H9 (cell line): ENCODE data around the gene MT4. TPM values are rescaled to one million over a fixed set of nuclear protein-coding genes. Genes with fewer than 3 reads are reported as not detected.

ENCODE experiments used
- DNase-seq: peaks from one replicate; pipeline ENCODE4 v3.0.0-alpha.2; 2017
- H2AFZ ChIP-seq: one replicate; pipeline ENCODE4 v1.6.1; 2013; ENCODE audit warnings: mild to moderate bottlenecking, low read length, control low read depth, moderate library complexity
- H2AK5ac ChIP-seq: 2 replicates; pipeline ENCODE4 v1.6.1; 2013; ENCODE audit warnings: low read length, control low read depth, mixed read lengths; ENCODE audit not compliant: insufficient read length
- H2BK120ac ChIP-seq: one replicate; pipeline ENCODE4 v1.6.1; 2013; ENCODE audit warnings: low read depth, mild to moderate bottlenecking, low read length, control low read depth, inconsistent platforms; ENCODE audit not compliant: poor library complexity, severe bottlenecking
- H2BK12ac ChIP-seq: 2 replicates; pipeline ENCODE4 v1.6.1; 2013; ENCODE audit warnings: low read length, control low read depth, mixed read lengths, low read depth; ENCODE audit not compliant: insufficient read length
- H2BK15ac ChIP-seq: 2 replicates; pipeline ENCODE4 v1.6.1; 2013; ENCODE audit warnings: low read depth, low read length, control low read depth
- H2BK20ac ChIP-seq: one replicate; pipeline ENCODE4 v1.6.1; 2013; ENCODE audit warnings: low read depth, mild to moderate bottlenecking, low read length, control low read depth, inconsistent platforms; ENCODE audit not compliant: poor library complexity, severe bottlenecking
- H2BK5ac ChIP-seq: 2 replicates; pipeline ENCODE4 v1.6.1; 2013; ENCODE audit warnings: low read length, control low read depth, mixed read lengths; ENCODE audit not compliant: insufficient read length
- H3K14ac ChIP-seq: 2 replicates; pipeline ENCODE4 v1.6.1; 2013; ENCODE audit warnings: low read length, control low read depth; ENCODE audit not compliant: insufficient read depth
- H3K18ac ChIP-seq: 2 replicates; pipeline ENCODE4 v1.6.1; 2013; ENCODE audit warnings: low read depth, mild to moderate bottlenecking, mixed read lengths, low read length, control low read depth; ENCODE audit not compliant: insufficient read length
- H3K23ac ChIP-seq: 2 replicates; pipeline ENCODE4 v1.6.1; 2013; ENCODE audit warnings: low read length, control low read depth, mixed read lengths, low read depth; ENCODE audit not compliant: insufficient read length
- H3K23me2 ChIP-seq: 2 replicates; pipeline ENCODE4 v1.6.1; 2013; ENCODE audit warnings: low read depth, mild to moderate bottlenecking, mixed read lengths, low read length, control low read depth; ENCODE audit not compliant: insufficient read length, poor library complexity, severe bottlenecking
- H3K27ac ChIP-seq: 2 replicates; pipeline ENCODE4 v1.5.1; 2013; ENCODE audit warnings: low read length, control low read depth, mixed read lengths, low read depth; ENCODE audit not compliant: insufficient read length
- H3K27me3 ChIP-seq: 2 replicates; pipeline ENCODE4 v1.6.1; 2013; ENCODE audit warnings: low read length, control low read depth, inconsistent platforms; ENCODE audit not compliant: insufficient read depth
- H3K4ac ChIP-seq: 2 replicates; pipeline ENCODE4 v1.6.1; 2013; ENCODE audit warnings: low read depth, mild to moderate bottlenecking, control low read depth, inconsistent platforms, low read length, moderate library complexity
- H3K4me1 ChIP-seq: 2 replicates; pipeline ENCODE4 v1.6.1; 2013; ENCODE audit warnings: low read length, control low read depth, inconsistent platforms; ENCODE audit not compliant: insufficient read depth
- H3K4me2 ChIP-seq: 2 replicates; pipeline ENCODE4 v1.6.1; 2013; ENCODE audit warnings: low read length, control low read depth, mixed read lengths; ENCODE audit not compliant: insufficient read length, insufficient read depth
- H3K56ac ChIP-seq: 2 replicates; pipeline ENCODE4 v1.6.1; 2013; ENCODE audit warnings: low read depth, mild to moderate bottlenecking, mixed read lengths, low read length, control low read depth; ENCODE audit not compliant: insufficient read length
- H3K79me1 ChIP-seq: 2 replicates; pipeline ENCODE4 v1.6.1; 2013; ENCODE audit warnings: low read depth, mild to moderate bottlenecking, moderate library complexity, low read length, control low read depth, inconsistent platforms; ENCODE audit not compliant: insufficient read depth, poor library complexity, severe bottlenecking
- H3K79me2 ChIP-seq: 2 replicates; pipeline ENCODE4 v1.6.1; 2013; ENCODE audit warnings: low read length, control low read depth, inconsistent platforms; ENCODE audit not compliant: insufficient read depth
- H3K9ac ChIP-seq: 2 replicates; pipeline ENCODE4 v1.6.1; 2013; ENCODE audit warnings: low read length, control low read depth, mixed read lengths; ENCODE audit not compliant: insufficient read length; ENCODE audit errors: extremely low read depth
- H3K9me3 ChIP-seq: one replicate; pipeline ENCODE4 v1.6.1; 2013; ENCODE audit warnings: low read depth, low read length, inconsistent platforms; ENCODE audit not compliant: control insufficient read depth
- H3T11ph ChIP-seq: one replicate; pipeline ENCODE4 v1.6.1; 2013; ENCODE audit warnings: mild to moderate bottlenecking, low read length, control low read depth, inconsistent platforms
- H4K20me1 ChIP-seq: one replicate; pipeline ENCODE4 v1.6.1; 2013; ENCODE audit not compliant: control insufficient read depth, insufficient read length, insufficient read depth
- H4K5ac ChIP-seq: 2 replicates; pipeline ENCODE4 v1.6.1; 2013; ENCODE audit warnings: low read depth, mild to moderate bottlenecking, mixed read lengths, low read length, control low read depth; ENCODE audit not compliant: insufficient read length
- H4K8ac ChIP-seq: replicated peaks from 2 replicates; pipeline ENCODE4 v1.6.1; 2013; ENCODE audit warnings: low read length, control low read depth, mixed read lengths, low read depth; ENCODE audit not compliant: insufficient read length
- H4K91ac ChIP-seq: 2 replicates; pipeline ENCODE4 v1.6.1; 2013; ENCODE audit warnings: low read depth, mild to moderate bottlenecking, moderate library complexity, mixed read lengths, low read length, control low read depth; ENCODE audit not compliant: insufficient read length
- H3K27ac Mint-ChIP-seq, 3 experiments: 2 replicates in 2 of 3; 3 replicates in 1 of 3; pipeline ENCODE4 v1.8.0; 2020 to 2021; ENCODE audit warnings: mixed read lengths in 3 of 3, mild to moderate bottlenecking in 1 of 3, moderate library complexity in 1 of 3
- H3K27me3 Mint-ChIP-seq: 2 replicates; pipeline ENCODE4 v1.8.0; 2021; ENCODE audit warnings: low read depth, mild to moderate bottlenecking, moderate library complexity, mixed read lengths
- H3K36me3 Mint-ChIP-seq, 3 experiments: 2 replicates in 2 of 3; 3 replicates in 1 of 3; pipeline ENCODE4 v1.8.0; 2020 to 2021; ENCODE audit warnings: low read depth in 3 of 3, mixed read lengths in 3 of 3; ENCODE audit not compliant: insufficient read depth in 1 of 3
- H3K4me1 Mint-ChIP-seq, 2 experiments: 2 replicates each; pipeline ENCODE4 v1.8.0; 2020; ENCODE audit warnings: mixed read lengths in 2 of 2
- H3K4me3 Mint-ChIP-seq, 2 experiments: 2 replicates in 1 of 2; 3 replicates in 1 of 2; pipeline ENCODE4 v1.8.0; 2020 to 2021; ENCODE audit warnings: mild to moderate bottlenecking in 2 of 2, mixed read lengths in 2 of 2, moderate library complexity in 1 of 2
- H3K9me3 Mint-ChIP-seq, 2 experiments: 2 replicates in 1 of 2; 3 replicates in 1 of 2; pipeline ENCODE4 v1.8.0; 2020; ENCODE audit warnings: mild to moderate bottlenecking in 2 of 2, mixed read lengths in 2 of 2, moderate library complexity in 1 of 2
- WGBS: extraction: QIAGEN DNeasy Blood & Tissue Kit; methylation state at CpG from one replicate; pipeline ENCODE4 v1.1.7; 2013; ENCODE audit warnings: missing lambda C conversion rate, low lambda C conversion rate, mixed read lengths; ENCODE audit not compliant: insufficient read length; ENCODE audit errors: extremely low coverage; 5-methylcytosine and 5-hydroxymethylcytosine counted together
- total RNA-seq: library from RNA; stranded (reverse); gene quantifications from 2 replicates; pipeline ENCODE4 v1.2.1, GENCODE V29; 2021
- TF ChIP-seq, protein P1 (sequence below): fragments of 200-600 bp; sonication (generic); conservative IDR thresholded peaks from 3 replicates; pipeline ENCODE4 v1.8.0; 2021; ENCODE audit warnings: antibody characterized with exemption, mild to moderate bottlenecking

The MT4 gene
- total RNA-seq, 1 experiment from 2014 or later = not detected

DNA sequence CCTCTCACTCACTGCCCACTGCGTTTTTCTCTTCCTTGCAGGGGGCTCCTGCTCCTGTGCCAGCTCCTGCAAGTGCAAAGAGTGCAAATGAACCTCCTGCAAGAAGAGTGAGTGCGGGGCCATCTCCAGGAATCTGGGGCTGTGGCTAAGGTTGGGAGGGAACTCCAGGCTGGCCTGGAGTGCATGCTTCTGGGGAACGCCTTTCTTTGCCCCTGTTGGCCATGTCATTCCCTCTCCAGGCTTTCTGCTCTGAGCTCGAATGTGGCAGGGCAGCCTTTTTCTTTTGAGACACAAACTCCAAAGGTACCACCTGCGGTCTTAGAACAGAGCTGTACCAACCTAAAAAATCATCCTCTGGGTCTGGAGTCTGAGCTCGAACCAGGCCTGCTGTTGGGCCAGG is 53.3 kb downstream of the MT4 start:
- no peak overlapping the region for H3K56ac ChIP-seq
- WGBS = no CpG with 5 or more reads among the region's 6 CpGs
- H2AFZ ChIP-seq = no peak overlapping the region
- H3K27me3 ChIP-seq = peaks cover 44% of the 10 kb centered on the region; the same call in 1 of the 2 replicates
- no peaks in the 10 kb centered on the region for H3K79me2 ChIP-seq
- Mint-ChIP-seq H3K27ac (no peak overlapping the region), H3K36me3 (peaks cover 3 to 5% (median 3%) of the 10 kb centered on the region in 3 experiments), H3K4me3 (peak overlapping the region; percentile 72 to 89; a peak in 3 of 5 replicates), H3K9me3 (peaks cover under 1 to 9% of the 10 kb centered on the region in 2 experiments; a peak in 3 of 5 replicates), H3K4me1 (peaks cover 47 to 61% of the 10 kb centered on the region in 2 experiments), H3K27me3 (peaks cover 89% of the 10 kb centered on the region)
- no peak overlapping the region for H3T11ph ChIP-seq
- DNase-seq = no peak
- H2BK5ac ChIP-seq = no peak overlapping the region
- no peak overlapping the region for H3K18ac ChIP-seq
- no peak overlapping the region for H2AK5ac ChIP-seq
- no peaks in the 10 kb centered on the region; the same call in 1 of the 2 replicates for H3K4me1 ChIP-seq
- H2BK15ac ChIP-seq = no peak overlapping the region
- no peak overlapping the region for H3K23ac ChIP-seq
- no peak overlapping the region for H2BK120ac ChIP-seq
- no peak overlapping the region for H3K9ac ChIP-seq
- no peak overlapping the region for H2BK12ac ChIP-seq
- TF ChIP-seq, protein P1, sequence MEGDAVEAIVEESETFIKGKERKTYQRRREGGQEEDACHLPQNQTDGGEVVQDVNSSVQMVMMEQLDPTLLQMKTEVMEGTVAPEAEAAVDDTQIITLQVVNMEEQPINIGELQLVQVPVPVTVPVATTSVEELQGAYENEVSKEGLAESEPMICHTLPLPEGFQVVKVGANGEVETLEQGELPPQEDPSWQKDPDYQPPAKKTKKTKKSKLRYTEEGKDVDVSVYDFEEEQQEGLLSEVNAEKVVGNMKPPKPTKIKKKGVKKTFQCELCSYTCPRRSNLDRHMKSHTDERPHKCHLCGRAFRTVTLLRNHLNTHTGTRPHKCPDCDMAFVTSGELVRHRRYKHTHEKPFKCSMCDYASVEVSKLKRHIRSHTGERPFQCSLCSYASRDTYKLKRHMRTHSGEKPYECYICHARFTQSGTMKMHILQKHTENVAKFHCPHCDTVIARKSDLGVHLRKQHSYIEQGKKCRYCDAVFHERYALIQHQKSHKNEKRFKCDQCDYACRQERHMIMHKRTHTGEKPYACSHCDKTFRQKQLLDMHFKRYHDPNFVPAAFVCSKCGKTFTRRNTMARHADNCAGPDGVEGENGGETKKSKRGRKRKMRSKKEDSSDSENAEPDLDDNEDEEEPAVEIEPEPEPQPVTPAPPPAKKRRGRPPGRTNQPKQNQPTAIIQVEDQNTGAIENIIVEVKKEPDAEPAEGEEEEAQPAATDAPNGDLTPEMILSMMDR = no peak
- H3K4ac ChIP-seq = no peak overlapping the region
- peaks cover 8% of the 10 kb centered on the region for H3K23me2 ChIP-seq
- H3K9me3 ChIP-seq = peaks cover under 1% of the 10 kb centered on the region
- H4K5ac ChIP-seq = no peak overlapping the region
- H3K14ac ChIP-seq = no peak overlapping the region
- no peaks in the 10 kb centered on the region for H3K79me1 ChIP-seq
- no peak overlapping the region for H4K91ac ChIP-seq
- no peak overlapping the region for H4K8ac ChIP-seq
- no peak overlapping the region for H2BK20ac ChIP-seq
- H3K4me2 ChIP-seq = no peak overlapping the region
- H4K20me1 ChIP-seq = no peaks in the 10 kb centered on the region
- no peak overlapping the region for H3K27ac ChIP-seq

Other genes with a start within 250 kb of the MT4 start
- 25.6 and 26.3 TPM in 2 replicates for gene AMFR, start 139.5 kb upstream of the MT4 start, total RNA-seq
- gene NUDT21, start 113.7 kb upstream of the MT4 start, total RNA-seq = 271 and 276 TPM in 2 replicates
- gene OGFOD1, start 113.5 kb upstream of the MT4 start, total RNA-seq = 66.5 TPM in 2 replicates
- gene BBS2, start 45.0 kb upstream of the MT4 start, total RNA-seq = 13.0 and 13.1 TPM in 2 replicates
- gene MT3, start 24.5 kb downstream of the MT4 start, total RNA-seq = 0.61 TPM in 1 of 2 replicates, not detected in the other
- gene MT2A, start 43.5 kb downstream of the MT4 start, total RNA-seq = 63.1 and 72.5 TPM in 2 replicates
- gene MT1E, start 60.7 kb downstream of the MT4 start, total RNA-seq = 25.9 and 34.4 TPM in 2 replicates
- gene MT1M, start 67.6 kb downstream of the MT4 start, total RNA-seq = 1.4 and 2.5 TPM in 2 replicates
- 0.68 TPM in 1 of 2 replicates, not detected in the other for gene MT1A, start 73.6 kb downstream of the MT4 start, total RNA-seq
- gene MT1B, start 86.8 kb downstream of the MT4 start, total RNA-seq = not detected in 2 replicates
- gene MT1F, start 92.9 kb downstream of the MT4 start, total RNA-seq = 22.9 and 26.1 TPM in 2 replicates
- gene MT1G, start 103.0 kb downstream of the MT4 start, total RNA-seq = 23.4 and 26.2 TPM in 2 replicates
- gene MT1H, start 104.7 kb downstream of the MT4 start, total RNA-seq = 10.7 and 12.5 TPM in 2 replicates
- gene MT1X, start 117.4 kb downstream of the MT4 start, total RNA-seq = 32.1 and 41.9 TPM in 2 replicates
- 165 and 167 TPM in 2 replicates for gene NUP93, start 165.1 kb downstream of the MT4 start, total RNA-seq